Activated naive CD4-positive, alpha-beta T cell treated with anti-CD3 and anti-CD28 coated beads, Interleukin-2, amount 10 ng/mL, durations not matched to agents 7 days and 5 days (primary cell): ENCODE data around the gene FGFBP3.
"Not testable (repeated sequence)": the region's sequence is repeated elsewhere in the genome, so short reads cannot be mapped to it uniquely, and the experiment has no call there.

ENCODE experiments used
- CTCF ChIA-PET: fragments of 350-600 bp; sonication (Branson Sonifier 250); formaldehyde crosslinking; loops from one replicate; lab custom pipeline; 2021; ENCODE audit warnings: antibody characterized with exemption; lab: Charles Lee
- DNase-seq: peaks from one replicate; pipeline ENCODE4 v3.0.0-alpha.2; 2020
- H3K27ac Mint-ChIP-seq: one replicate; pipeline ENCODE4 v1.8.0; 2021; ENCODE audit warnings: mild to moderate bottlenecking, moderate library complexity, mixed read lengths
- H3K27me3 Mint-ChIP-seq: one replicate; pipeline ENCODE4 v1.8.0; 2021; ENCODE audit warnings: mild to moderate bottlenecking, mixed read lengths
- H3K36me3 Mint-ChIP-seq: one replicate; pipeline ENCODE4 v1.8.0; 2021; ENCODE audit warnings: mixed read lengths
- H3K4me1 Mint-ChIP-seq: one replicate; pipeline ENCODE4 v1.8.0; 2021; ENCODE audit warnings: mixed read lengths
- H3K4me3 Mint-ChIP-seq: one replicate; pipeline ENCODE4 v1.8.0; 2021; ENCODE audit warnings: mild to moderate bottlenecking, moderate library complexity, mixed read lengths
- H3K9me3 Mint-ChIP-seq: one replicate; pipeline ENCODE4 v1.8.0; 2021; ENCODE audit warnings: mixed read lengths

The FGFBP3 gene

DNA sequence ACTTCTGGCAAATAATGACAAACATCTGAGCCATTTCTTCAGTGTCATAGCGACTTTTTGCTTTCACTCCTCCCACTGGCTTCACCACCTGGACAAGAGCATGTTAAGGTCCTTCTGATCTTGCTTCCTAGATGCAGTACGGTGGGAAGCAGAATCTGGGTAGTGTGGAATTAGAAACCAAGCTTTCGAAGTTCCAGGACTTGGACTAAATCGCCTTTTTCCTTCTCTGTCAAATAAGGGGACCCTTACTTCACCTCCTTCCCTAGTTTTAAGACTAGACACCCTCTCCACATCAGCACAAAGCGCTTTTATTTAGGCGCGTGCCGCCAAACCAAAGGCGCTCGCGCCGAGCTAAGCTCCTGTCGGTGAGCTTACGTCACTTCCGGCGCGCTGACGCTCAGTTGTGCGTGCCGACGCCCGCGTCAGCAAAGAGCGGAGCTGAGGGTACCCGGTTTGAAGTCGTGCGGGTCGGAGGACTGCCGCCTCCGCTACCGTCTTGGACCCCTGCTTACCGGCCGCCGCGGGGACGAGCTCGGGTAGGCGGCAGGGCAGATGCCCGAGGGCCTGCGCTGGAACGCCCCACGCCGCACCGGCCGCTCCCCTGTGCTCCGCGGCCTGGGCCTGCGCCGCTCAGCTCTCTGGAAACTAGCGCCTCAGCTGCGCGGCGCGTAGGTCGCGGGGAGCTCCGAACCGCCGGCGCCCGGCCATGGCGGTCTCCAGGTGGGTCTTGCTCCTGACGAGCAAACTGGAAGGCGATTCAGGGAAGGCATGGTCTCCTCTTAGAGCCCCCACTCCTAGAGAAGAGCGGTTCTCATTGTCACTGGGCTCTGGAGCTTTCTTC, 14.3 kb upstream of the FGFBP3 start, which contains the start of gene BTAF1:
BTAF1 (plus strand) TSS at position 400 of the 841 bp plus-strand sequence; CDS start at position 707, 307 bp downstream.
- peaks cover 43% of the 10 kb centered on the region for H3K4me1 Mint-ChIP-seq
- H3K4me3 Mint-ChIP-seq = peak within 1 kb of the TSS; percentile 88
- H3K36me3 Mint-ChIP-seq = peaks cover 13% of the 10 kb centered on the region
- CTCF ChIA-PET = interaction anchor here (0.6 to 1.6 kb wide), 4 partner anchors 11 to 1044 kb away, joined by 3 to 10 read pairs (median 7); partner anchors contain the start of gene FGFBP3
- H3K27ac Mint-ChIP-seq = peak within 1 kb of the TSS; percentile 98
- peaks cover 2% of the 10 kb centered on the region for H3K9me3 Mint-ChIP-seq
- peaks cover 8% of the 10 kb centered on the region for H3K27me3 Mint-ChIP-seq
- DNase-seq = peak; percentile 95

- Mint-ChIP-seq H3K4me1 (peaks cover 18% of the 10 kb centered on the region), H3K4me3 (no peak overlapping the region), H3K27ac (no peak overlapping the region), H3K9me3 (peaks cover 2% of the 10 kb centered on the region), H3K36me3 (peaks cover 2% of the 10 kb centered on the region), H3K27me3 (peaks cover 32% of the 10 kb centered on the region)
- CTCF ChIA-PET = no interaction called here
- no peak for DNase-seq
These were observed 10.4 kb upstream of the FGFBP3 start for GRCh38 chr10:91919651-91920050.

GRCh38 chr10:91910467-91910866, 1.2 kb upstream of the FGFBP3 start:
- no peak for DNase-seq
- no peaks in the 10 kb centered on the region for H3K9me3 Mint-ChIP-seq
- CTCF ChIA-PET = interaction anchor here (0.6 to 3.9 kb wide), 2 partner anchors 152 to 192 kb away, joined by 3 to 28 read pairs; no protein-coding TSS in a partner anchor
- H3K4me3 Mint-ChIP-seq = no peak overlapping the region
- H3K27me3 Mint-ChIP-seq = peaks cover 11% of the 10 kb centered on the region
- no peak overlapping the region for H3K27ac Mint-ChIP-seq
- peaks cover 22% of the 10 kb centered on the region for H3K4me1 Mint-ChIP-seq
- no peaks in the 10 kb centered on the region for H3K36me3 Mint-ChIP-seq

GRCh38 chr10:91908337-91909116, 759 bp downstream of the FGFBP3 start:
- DNase-seq = peak; percentile 76
- peak overlapping the region; percentile 84 for H3K27ac Mint-ChIP-seq
- H3K36me3 Mint-ChIP-seq = no peaks in the 10 kb centered on the region
- peak overlapping the region; percentile 85 for H3K4me3 Mint-ChIP-seq
- peaks cover 22% of the 10 kb centered on the region for H3K4me1 Mint-ChIP-seq
- H3K27me3 Mint-ChIP-seq = peaks cover 6% of the 10 kb centered on the region
- H3K9me3 Mint-ChIP-seq = no peaks in the 10 kb centered on the region
- CTCF ChIA-PET = interaction anchor here (1.0 to 3.1 kb wide), 9 partner anchors 13 to 611 kb away, joined by 3 to 11 read pairs (median 5); partner anchors contain the start of gene BTAF1

- H3K4me1 Mint-ChIP-seq = peaks cover 22% of the 10 kb centered on the region
- CTCF ChIA-PET = interaction anchor here (0.6 to 3.1 kb wide), 10 partner anchors 13 to 610 kb away, joined by 3 to 11 read pairs (median 4); partner anchors contain the start of gene BTAF1
- peak overlapping the region; percentile 85 for H3K4me3 Mint-ChIP-seq
- peaks cover 6% of the 10 kb centered on the region for H3K27me3 Mint-ChIP-seq
- no peaks in the 10 kb centered on the region for H3K9me3 Mint-ChIP-seq
- no peak for DNase-seq
- H3K36me3 Mint-ChIP-seq = no peaks in the 10 kb centered on the region
- H3K27ac Mint-ChIP-seq = peak overlapping the region; percentile 82
These were observed 1.4 kb downstream of the FGFBP3 start for GRCh38 chr10:91907914-91908336.

DNA sequence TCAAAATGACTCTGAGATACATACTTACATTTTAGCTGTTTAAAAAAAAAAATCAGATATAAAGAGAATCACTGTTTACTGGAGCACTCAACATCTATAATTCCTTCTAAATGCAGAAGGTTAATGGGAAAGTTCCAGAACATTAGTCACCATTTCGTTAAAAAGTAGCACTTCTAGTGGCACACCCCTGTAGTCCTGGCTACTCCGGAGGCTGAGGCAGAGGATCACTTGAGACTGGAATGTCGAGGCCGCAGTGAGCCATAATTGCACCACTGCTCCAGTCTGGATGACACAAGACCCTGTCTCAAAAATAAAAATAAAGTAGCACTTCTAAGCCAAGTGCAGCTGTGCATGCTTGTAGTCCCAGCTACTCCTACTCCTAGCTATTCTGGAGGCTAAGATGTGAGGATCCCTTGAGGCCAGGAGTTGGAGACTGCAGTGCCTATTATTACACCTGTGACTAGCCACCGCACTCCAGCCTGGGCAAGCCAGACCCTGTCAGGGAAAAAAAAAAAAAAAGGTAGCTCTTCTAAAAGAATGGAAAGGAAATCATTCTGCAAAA, 2.2 kb downstream of the FGFBP3 start:
- Mint-ChIP-seq H3K9me3 (no peaks in the 10 kb centered on the region), H3K4me3 (peak overlapping the region; percentile 85), H3K4me1 (peaks cover 28% of the 10 kb centered on the region), H3K27me3 (peaks cover 6% of the 10 kb centered on the region), H3K27ac (no peak overlapping the region), H3K36me3 (no peaks in the 10 kb centered on the region)
- no peak for DNase-seq
- CTCF ChIA-PET = interaction anchor here (0.6 to 3.1 kb wide), 4 partner anchors 20 to 267 kb away, joined by 4 to 11 read pairs (median 6); no protein-coding TSS in a partner anchor

- Mint-ChIP-seq H3K36me3 (no peaks in the 10 kb centered on the region), H3K27me3 (peaks cover 5% of the 10 kb centered on the region), H3K4me3 (no peak overlapping the region), H3K4me1 (peaks cover 22% of the 10 kb centered on the region), H3K27ac (peak overlapping the region; percentile 83), H3K9me3 (no peaks in the 10 kb centered on the region)
- DNase-seq = peak; percentile 42
- CTCF ChIA-PET = no interaction called here
These were observed 7.3 kb downstream of the FGFBP3 start for GRCh38 chr10:91901784-91902677.

- H3K4me1 Mint-ChIP-seq = peaks cover 14% of the 10 kb centered on the region
These were observed 11.9 kb downstream of the FGFBP3 start for GRCh38 chr10:91897421-91897820.

GRCh38 chr10:91896212-91896756, 13.0 kb downstream of the FGFBP3 start:
- H3K4me1 Mint-ChIP-seq = peaks cover 3% of the 10 kb centered on the region
- H3K36me3 Mint-ChIP-seq = no peaks in the 10 kb centered on the region
- H3K27me3 Mint-ChIP-seq = peaks cover 12% of the 10 kb centered on the region
- no peak for DNase-seq
- H3K9me3 Mint-ChIP-seq = no peaks in the 10 kb centered on the region
- no peak overlapping the region for H3K4me3 Mint-ChIP-seq
- no peak overlapping the region for H3K27ac Mint-ChIP-seq
- CTCF ChIA-PET = no interaction called here

More at GRCh38 chr10:91897421-91897820, 11.9 kb downstream of the FGFBP3 start:
- CTCF ChIA-PET = no interaction called here
- Mint-ChIP-seq H3K27ac (no peak overlapping the region), H3K36me3 (no peaks in the 10 kb centered on the region), H3K9me3 (no peaks in the 10 kb centered on the region), H3K4me3 (no peak overlapping the region), H3K27me3 (peaks cover 12% of the 10 kb centered on the region)
- DNase-seq = no peak

DNA sequence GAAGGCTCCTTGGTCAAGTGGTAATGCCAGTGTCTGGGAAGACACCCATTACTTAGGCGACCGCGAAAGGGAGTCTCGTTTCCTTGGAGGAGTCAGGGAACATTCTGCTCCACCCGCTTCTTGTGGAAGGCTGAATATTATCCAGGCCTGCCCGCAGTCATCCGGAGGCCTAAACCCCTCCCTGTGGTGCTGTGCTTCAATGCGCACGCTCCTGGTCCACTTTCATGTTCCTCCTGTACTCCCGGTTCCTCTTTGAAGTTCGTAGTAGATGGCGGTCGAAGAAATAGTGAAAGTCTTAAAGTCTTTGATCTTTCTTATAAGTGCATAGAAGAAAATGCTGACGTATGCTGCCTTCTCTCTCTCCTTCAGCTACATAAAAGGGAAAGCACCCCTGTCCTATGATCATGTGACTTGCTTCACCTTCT, 15.0 kb downstream of the FGFBP3 start:
- DNase-seq = not testable (repeated sequence)

DNA sequence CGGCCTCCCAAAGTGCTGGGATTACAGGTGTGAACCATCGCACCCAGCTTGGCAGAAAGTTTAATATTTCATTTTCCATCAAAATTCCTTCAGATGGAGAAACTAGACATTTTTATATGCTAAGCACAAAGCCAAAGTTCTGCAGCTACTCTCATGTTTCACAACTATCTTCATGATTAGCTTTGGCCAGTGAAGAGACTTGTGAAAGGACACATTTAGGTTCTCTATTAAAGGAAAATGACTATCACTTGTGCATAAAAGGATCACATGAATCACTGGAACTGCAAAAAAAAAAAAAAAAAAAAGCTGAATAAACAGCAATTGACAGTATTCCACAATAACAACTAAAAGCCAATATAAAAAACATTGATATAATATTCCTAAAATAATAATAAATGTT, 16.2 kb downstream of the FGFBP3 start:
- no peak for DNase-seq
- H3K36me3 Mint-ChIP-seq = no peaks in the 10 kb centered on the region
- peaks cover 27% of the 10 kb centered on the region for H3K27me3 Mint-ChIP-seq

More for the DNA sequence above, 15.0 kb downstream of the FGFBP3 start:
- H3K4me3 Mint-ChIP-seq, H3K36me3 Mint-ChIP-seq, H3K4me1 Mint-ChIP-seq, H3K27ac Mint-ChIP-seq, H3K9me3 Mint-ChIP-seq, CTCF ChIA-PET: not testable (repeated sequence)
- H3K27me3 Mint-ChIP-seq = peaks cover 19% of the 10 kb centered on the region

DNA sequence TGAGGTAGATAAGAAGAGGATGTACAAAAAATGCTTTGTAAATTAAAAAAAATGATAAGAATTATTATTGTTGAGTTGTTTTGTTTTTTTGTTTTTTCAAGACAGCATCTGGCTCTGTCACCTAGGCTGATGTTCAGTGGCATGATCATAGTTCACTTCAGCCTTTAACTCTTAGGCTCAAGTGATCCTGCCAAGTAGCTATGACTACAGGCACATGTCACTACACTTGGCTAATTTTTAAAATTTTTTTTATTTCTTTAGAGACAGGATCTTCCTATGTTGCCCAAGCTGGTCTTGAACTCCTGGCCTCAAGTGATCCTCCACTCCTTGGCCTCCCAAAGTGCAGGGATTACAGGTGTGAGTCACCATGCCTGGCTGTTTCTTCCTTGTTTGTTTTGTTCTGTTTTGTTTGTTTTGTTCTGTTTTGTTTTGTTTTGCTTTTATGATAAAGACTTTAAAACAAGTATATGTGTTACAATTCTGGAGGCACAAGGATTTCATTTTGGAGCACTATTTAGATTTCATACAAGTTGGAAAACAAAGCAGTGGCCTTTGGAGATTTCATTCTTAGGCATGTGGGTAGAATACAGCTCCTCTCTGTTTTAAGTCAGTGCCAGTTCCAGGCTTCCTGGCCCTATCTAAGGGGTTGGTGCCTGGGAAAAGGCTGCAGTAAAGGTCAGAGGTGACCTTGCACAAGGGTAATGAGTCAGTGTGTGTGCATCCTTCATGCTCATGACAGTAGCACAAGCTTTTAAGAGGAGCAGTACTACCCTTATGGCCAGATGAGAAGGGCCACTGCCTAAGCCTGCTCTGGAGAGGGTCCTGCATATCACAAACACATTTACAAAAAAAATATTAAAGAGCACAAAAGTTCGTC, 17.9 kb downstream of the FGFBP3 start:
- Mint-ChIP-seq H3K4me3 (no peak overlapping the region), H3K36me3 (no peaks in the 10 kb centered on the region), H3K27ac (no peak overlapping the region), H3K27me3 (peaks cover 27% of the 10 kb centered on the region), H3K9me3 (no peaks in the 10 kb centered on the region), H3K4me1 (peaks cover 11% of the 10 kb centered on the region)
- CTCF ChIA-PET = no interaction called here
- DNase-seq = no peak

More for the DNA sequence above, 16.2 kb downstream of the FGFBP3 start:
- CTCF ChIA-PET = interaction anchor here (0.7 kb wide), 1 partner anchor 10 kb away, joined by 3 read pairs; no protein-coding TSS in a partner anchor
- Mint-ChIP-seq H3K9me3 (no peaks in the 10 kb centered on the region), H3K4me3 (no peak overlapping the region), H3K4me1 (peaks cover 2% of the 10 kb centered on the region), H3K27ac (no peak overlapping the region)
